ENCODE data around the gene BAIAP2L2.

DNA sequence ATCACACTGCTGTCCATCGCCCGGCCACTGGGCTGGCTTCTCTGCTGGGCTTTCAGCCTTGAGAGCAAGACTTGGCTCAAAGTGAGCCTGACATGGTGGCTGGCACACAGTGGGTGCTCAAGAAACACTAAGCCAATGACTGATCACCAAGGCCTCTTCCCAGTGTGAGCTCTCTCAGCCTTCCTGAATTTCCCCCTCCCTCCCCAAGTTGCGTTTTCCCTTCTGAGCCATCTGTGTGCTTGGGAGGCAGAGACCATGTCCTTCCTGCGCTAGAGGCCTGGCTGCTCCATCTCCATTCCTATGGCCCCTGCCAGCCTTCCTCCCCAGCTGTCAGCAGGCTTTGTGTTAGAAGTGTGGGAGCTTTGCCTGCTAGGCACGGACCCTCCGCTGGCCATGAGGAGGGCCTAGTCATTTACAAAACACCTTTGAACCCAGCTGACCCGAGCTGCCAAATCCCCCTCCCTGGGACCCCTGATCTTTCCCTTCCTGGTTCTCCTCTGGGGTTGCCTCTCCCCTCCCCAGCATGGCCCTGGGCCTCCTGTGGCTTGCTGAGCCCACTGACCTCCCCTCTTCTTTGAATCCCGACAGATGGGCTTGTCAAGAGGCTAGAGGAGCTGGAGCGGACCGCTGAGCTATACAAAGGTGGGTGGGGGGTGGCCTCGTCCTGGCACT, 40.1 kb downstream of the BAIAP2L2 start:
- no peak for TF ChIP-seq EP300 (IDR thresholded peaks at IDR 0.05)
- TF ChIP-seq, protein P1, sequence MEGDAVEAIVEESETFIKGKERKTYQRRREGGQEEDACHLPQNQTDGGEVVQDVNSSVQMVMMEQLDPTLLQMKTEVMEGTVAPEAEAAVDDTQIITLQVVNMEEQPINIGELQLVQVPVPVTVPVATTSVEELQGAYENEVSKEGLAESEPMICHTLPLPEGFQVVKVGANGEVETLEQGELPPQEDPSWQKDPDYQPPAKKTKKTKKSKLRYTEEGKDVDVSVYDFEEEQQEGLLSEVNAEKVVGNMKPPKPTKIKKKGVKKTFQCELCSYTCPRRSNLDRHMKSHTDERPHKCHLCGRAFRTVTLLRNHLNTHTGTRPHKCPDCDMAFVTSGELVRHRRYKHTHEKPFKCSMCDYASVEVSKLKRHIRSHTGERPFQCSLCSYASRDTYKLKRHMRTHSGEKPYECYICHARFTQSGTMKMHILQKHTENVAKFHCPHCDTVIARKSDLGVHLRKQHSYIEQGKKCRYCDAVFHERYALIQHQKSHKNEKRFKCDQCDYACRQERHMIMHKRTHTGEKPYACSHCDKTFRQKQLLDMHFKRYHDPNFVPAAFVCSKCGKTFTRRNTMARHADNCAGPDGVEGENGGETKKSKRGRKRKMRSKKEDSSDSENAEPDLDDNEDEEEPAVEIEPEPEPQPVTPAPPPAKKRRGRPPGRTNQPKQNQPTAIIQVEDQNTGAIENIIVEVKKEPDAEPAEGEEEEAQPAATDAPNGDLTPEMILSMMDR (IDR thresholded peaks at IDR 0.05) = no peak
- no peak for TF ChIP-seq POLR2A (IDR thresholded peaks at IDR 0.05)
- no peak for TF ChIP-seq POLR2AphosphoS5 (IDR thresholded peaks at IDR 0.05)
